ENCODE measurements around the gene NLRP14.

The NLRP14 gene

DNA sequence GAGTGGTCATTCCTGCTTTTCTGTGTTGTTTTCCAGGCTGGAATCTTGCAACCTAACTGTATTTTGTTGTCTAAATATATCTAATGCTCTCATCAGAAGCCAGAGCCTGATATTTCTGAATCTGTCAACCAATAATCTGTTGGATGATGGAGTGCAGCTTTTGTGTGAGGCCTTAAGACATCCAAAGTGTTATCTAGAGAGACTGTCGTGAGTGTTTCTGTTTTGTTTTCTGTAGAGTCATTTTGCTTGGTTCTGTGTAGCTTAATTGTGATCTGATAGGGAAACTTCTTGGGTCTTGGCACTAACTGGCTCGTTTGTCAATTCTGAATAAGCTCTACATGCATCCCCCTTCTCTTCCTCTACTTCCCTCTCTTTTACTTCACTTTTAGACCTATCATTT is 37.4 kb downstream of the NLRP14 start:
- no peak for DNase-seq (ENCODE audit: low read depth)

DNA sequence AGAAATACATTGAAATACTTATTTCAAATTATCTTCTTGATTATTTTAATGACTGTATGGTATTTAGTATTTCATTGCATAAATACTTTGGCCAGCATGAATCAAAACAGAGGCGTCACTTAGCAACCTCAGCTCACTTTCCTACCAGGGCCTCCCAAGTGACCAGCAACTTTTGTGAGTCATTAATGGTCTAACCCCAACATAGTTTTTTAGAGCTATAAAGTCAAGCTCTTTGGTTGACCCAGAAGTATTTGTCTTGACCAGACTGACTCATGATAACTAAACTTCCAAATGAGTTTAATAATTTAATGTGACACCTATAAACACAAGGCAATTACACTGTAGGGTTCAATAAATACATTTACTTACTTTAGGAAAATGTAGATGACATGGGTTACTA is 40.6 kb downstream of the NLRP14 start:
- peak; percentile 58 for DNase-seq (ENCODE audit: low read depth)

DNA sequence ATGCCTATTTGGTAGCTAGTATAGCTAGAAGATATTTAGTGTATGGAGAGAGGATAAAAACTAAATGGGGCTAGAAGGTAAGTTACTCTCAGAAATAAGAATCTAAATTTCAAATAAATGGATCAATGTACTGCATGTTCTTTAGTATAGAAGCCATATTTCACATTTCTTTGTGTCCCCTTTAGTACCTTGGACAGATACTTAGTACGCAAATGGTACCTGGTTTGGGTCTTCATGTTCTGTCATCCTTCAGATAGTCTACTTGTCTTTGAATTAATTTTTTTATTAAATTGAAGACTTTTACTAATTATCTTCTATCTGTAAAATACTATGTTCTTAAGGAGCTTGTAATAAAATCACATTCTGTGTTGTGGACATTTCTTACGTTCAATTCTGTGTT is 42.3 kb downstream of the NLRP14 start:
- no peak for DNase-seq (ENCODE audit: low read depth)

DNA sequence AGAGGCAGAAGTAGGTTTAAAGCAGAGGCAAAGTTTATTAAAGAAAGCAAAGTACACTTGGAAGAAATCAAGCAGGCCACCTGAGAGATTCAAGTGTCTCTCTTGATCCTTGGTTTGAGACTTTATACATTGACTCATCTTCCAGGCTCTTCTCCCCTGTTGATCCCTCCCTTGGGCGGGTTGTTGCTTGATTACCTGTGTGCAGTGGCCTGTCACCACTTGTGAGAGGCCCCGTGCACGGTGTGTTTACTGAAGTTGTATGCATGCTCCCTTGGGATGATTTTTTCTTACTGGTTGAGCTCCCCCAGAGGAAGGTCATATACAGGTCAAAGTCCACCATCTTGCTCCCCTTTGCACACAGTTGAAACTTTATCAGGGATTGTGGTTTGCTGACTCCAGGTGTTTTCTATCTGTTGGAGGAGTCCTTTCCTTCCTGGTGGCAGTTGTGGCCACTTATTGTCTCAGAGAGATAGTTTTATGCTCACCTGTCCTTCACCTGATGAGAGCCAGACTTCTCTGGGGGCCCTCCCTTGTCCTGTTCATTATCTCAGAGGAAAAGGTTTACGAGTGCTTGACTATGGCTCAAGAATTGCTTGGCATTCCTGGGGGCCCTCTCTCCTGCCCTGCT is 52.2 kb downstream of the NLRP14 start:
- DNase-seq (ENCODE audit: low read depth), result no peak

DNA sequence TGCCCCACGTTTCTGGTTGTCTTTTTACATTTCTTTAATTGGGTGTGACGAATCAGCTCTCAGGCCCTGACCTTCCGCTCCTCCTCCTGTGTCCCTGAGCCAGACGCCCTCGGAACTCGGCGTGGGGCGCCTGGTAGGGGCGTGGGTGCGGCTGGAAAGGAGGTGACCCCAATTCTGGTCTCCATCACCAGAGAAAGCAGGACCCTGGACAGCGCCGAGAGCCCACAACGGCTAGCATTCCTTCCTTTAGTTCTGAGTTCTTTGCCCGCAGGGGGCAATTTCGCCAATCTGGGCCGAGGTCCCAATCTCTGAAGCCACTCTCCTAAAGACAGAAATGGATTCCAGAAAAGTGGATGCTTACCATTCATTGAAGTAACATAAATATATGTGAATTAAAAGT is 56.8 kb downstream of the NLRP14 start:
- no peak for DNase-seq (ENCODE audit: low read depth)

DNA sequence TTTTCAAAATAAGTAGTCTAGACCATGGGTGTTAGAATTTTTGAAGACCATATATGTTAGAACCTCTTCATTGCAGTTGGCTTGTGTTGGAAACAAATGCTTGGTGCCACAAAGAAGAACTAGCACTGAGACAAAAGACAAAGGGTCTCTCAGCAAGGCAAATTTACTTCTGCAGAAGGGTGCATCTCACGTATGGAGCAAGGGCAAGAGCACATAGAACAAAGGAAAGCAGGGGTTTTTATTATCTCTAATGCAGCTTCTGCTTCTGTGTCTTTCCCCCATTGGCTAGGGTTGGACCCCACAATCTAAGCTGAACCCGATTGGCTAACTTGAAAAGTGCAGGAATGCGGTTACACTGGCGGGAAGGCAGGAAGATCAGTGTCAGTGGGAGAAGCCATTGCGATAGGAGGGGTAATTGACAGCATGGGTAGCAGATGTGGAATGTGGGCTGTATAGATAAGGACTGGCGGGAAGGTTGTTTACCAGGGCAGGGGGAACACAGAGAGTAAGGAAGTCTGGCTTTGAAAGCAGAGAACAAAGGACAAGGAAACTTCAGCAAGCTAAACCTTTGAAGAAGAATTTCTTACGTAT is 59.4 kb downstream of the NLRP14 start:
- no peak for DNase-seq (ENCODE audit: low read depth)

DNA sequence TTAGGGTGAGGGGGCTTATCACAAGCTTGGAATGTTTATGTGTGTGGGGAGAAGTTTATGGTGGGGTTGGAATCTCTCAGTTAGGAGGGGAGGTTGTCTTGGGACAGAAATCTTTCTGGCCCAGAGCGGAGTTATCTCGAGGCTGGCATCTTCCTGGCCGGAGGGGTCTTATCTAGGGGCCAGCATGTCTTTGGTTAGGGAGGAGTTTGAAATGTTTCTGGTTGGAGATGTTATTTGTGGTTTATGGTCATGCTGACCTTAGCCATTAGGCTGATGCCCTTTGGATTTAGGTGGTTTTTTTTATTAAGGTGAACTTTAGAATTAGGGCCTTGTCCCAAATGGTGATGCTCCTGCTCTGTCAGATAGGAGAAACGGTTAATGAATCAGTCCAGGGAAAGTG is 60.6 kb downstream of the NLRP14 start:
- DNase-seq (ENCODE audit: low read depth), result no peak

DNA sequence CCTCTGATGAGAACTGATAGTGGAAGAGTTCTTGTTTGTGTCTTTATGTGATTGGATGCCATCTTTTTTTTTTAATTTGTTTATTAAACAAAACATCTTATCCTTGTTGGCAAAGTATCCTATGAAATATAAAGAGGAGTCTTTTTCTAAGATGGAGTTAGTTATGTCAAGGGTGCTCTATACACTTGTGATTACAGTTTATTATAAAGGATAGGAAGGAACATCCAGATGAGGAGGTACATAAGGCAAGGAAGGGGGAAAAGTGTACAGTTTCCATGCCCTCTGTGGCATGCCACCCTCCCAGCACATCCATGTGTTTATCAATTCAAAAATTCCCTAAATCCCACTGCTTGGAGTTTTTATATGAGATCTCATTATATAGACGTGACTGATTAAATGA is 61.2 kb downstream of the NLRP14 start:
- no peak for DNase-seq (ENCODE audit: low read depth)

DNA sequence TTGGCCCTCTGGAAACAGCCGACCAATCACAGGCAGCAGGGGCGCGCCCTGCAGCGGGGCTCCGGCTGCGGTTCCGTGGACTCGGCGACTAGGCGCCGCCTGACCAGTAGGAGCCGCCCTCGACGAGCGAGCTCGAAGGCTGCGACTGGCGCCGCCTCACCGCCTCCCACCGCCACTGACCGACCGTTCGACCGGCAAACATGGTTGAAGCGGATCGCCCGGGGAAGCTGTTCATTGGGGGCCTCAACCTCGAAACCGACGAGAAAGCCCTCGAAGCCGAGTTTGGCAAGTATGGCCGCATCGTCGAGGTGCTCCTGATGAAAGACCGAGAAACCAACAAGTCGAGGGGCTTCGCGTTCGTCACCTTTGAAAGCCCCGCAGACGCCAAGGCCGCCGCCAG is 68.6 kb downstream of the NLRP14 start, which contains the start of gene RBMXL2:
RBMXL2 (plus strand) TSS at position 78 of the 400 bp plus-strand sequence; CDS start at position 201, 123 bp downstream.
- no peak for DNase-seq (ENCODE audit: low read depth)

DNA sequence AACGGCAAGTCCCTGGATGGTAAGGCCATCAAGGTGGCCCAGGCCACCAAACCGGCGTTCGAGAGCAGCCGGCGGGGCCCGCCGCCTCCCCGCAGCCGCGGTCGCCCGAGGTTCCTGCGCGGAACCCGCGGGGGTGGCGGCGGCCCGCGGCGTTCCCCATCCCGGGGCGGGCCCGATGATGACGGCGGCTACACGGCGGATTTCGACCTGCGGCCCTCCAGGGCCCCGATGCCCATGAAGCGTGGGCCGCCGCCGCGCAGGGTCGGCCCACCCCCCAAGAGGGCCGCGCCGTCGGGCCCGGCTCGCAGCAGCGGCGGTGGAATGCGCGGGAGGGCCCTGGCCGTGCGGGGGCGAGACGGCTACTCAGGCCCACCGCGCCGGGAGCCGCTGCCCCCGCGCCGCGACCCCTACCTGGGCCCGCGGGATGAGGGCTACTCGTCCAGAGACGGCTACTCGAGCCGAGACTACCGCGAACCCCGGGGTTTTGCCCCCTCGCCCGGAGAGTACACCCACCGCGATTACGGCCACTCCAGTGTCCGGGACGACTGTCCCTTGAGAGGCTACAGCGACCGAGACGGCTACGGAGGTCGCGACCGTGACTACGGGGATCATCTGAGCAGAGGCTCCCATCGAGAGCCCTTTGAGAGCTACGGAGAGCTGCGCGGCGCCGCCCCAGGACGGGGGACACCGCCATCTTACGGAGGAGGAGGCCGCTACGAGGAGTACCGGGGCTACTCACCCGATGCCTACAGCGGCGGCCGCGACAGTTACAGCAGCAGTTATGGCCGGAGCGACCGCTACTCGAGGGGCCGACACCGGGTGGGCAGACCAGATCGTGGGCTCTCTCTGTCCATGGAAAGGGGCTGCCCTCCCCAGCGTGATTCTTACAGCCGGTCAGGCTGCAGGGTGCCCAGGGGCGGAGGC is 69.3 kb downstream of the NLRP14 start:
- DNase-seq (ENCODE audit: low read depth), result no peak

DNA sequence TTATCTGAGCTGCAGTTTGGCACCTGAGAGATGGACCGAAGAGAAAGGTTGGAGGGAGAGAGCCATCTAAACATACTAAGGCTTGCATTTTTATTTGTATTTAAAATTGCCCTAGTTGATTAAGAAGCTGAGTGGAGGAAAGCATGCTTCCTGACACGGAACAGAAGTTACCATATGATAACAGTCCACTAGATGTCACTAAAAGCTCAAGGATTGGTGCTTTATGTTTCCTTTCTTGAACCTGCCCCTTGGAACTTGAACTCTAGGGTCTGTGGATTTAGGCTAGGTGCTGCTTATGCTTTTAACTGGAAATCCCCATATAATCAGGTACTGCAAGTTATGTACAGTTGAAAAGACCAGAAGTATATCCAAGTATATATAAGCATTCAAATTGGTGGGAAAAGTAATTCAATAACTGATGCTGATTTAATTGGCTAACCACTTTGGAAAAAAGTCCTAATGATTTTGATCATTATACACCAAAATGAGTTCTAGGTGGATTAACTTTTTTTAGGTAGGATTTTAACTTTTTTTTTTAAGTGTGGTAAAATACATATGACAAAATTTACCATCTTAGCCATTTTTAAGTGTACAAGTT is 78.1 kb downstream of the NLRP14 start:
- peak; percentile 29 for DNase-seq (ENCODE audit: low read depth)

DNA sequence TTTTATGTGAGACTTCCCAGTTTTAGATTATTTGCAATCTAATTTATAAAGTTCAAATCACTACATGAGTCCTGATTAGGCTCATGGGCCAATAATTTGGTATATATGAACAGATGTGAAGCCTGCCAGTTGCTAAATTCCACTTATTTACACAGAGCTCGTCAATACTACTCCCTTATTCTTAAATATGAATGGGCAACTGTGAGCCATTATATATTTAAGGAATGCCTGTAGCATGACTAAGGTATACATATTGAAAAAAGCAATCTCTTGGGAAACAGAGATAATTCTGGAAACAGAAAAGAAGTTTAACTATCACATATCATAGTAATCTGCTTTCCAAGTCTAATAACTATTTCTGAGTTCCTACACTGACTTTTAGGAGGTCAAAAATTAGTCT is 95.5 kb downstream of the NLRP14 start:
- no peak for DNase-seq (ENCODE audit: low read depth)

DNA sequence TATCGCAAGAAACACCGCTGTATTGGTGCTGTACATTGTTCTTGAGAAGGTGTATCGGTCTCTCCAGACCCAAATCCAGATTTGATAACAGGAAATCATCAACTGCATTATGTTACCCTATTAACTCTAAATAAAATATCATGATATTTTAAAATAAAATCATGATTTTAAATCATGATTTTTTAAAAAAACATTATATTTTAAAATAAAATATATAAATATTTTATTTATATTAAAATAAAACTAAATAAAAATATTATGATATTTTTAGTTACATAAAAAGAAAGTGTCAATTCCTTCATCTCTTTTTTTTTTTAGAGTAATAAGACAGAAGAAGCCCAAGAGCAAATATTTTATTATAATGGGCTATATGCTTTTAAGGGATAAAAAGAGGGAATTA is 96.1 kb downstream of the NLRP14 start:
- DNase-seq (ENCODE audit: low read depth), result no peak
